ENCODE measurements around the gene MTMR4.
"Not testable (repeated sequence)": the region's sequence is repeated elsewhere in the genome, so short reads cannot be mapped to it uniquely, and the experiment has no call there.

The MTMR4 gene

GRCh38 chr17:58521680-58522079 lies 7.2 kb upstream of the MTMR4 start:
- DNase-seq, result no peak

GRCh38 chr17:58520843-58521430 lies 6.5 kb upstream of the MTMR4 start:
- no peak for DNase-seq

GRCh38 chr17:58517928-58518609 lies 3.6 kb upstream of the MTMR4 start:
- peak; percentile 99 for DNase-seq

GRCh38 chr17:58517378-58517927 lies 3.0 kb upstream of the MTMR4 start:
- no peak for DNase-seq

GRCh38 chr17:58516644-58517377 lies 2.4 kb upstream of the MTMR4 start:
- no peak for DNase-seq

- DNase-seq, result no peak
Measured at GRCh38 chr17:58515286-58515685, 848 bp upstream of the MTMR4 start.

- DNase-seq, result no peak
Measured at GRCh38 chr17:58514770-58515157, 326 bp upstream of the MTMR4 start.

GRCh38 chr17:58513267-58513964 lies 1.0 kb downstream of the MTMR4 start:
- DNase-seq, result no peak

- DNase-seq, result no peak
Measured at GRCh38 chr17:58510075-58510474, 4.4 kb downstream of the MTMR4 start.

- no peak for DNase-seq
Measured at GRCh38 chr17:58508341-58509067, 5.9 kb downstream of the MTMR4 start.

- no peak for DNase-seq
Measured at GRCh38 chr17:58507123-58507634, 7.3 kb downstream of the MTMR4 start.

- DNase-seq, result no peak
Measured at GRCh38 chr17:58506354-58507080, 7.9 kb downstream of the MTMR4 start.

GRCh38 chr17:58504826-58505351 lies 9.5 kb downstream of the MTMR4 start:
- no peak for DNase-seq

- no peak for DNase-seq
Measured at GRCh38 chr17:58503866-58504265, 10.6 kb downstream of the MTMR4 start.

GRCh38 chr17:58503134-58503533 lies 11.3 kb downstream of the MTMR4 start:
- not testable (repeated sequence) for DNase-seq

GRCh38 chr17:58501451-58501850 lies 13.0 kb downstream of the MTMR4 start:
- DNase-seq, result no peak

GRCh38 chr17:58498177-58498828 lies 16.1 kb downstream of the MTMR4 start:
- DNase-seq, result no peak

GRCh38 chr17:58493506-58493905 lies 20.9 kb downstream of the MTMR4 start:
- DNase-seq, result no peak

- no peak for DNase-seq
Measured at GRCh38 chr17:58492238-58493121, 22.0 kb downstream of the MTMR4 start.

Measured in activated CD4-positive, alpha-beta T cell treated with anti-CD3 and anti-CD28 coated beads for 1 hour (primary cell).